ENCODE results near the gene TOP3B.

DNA sequence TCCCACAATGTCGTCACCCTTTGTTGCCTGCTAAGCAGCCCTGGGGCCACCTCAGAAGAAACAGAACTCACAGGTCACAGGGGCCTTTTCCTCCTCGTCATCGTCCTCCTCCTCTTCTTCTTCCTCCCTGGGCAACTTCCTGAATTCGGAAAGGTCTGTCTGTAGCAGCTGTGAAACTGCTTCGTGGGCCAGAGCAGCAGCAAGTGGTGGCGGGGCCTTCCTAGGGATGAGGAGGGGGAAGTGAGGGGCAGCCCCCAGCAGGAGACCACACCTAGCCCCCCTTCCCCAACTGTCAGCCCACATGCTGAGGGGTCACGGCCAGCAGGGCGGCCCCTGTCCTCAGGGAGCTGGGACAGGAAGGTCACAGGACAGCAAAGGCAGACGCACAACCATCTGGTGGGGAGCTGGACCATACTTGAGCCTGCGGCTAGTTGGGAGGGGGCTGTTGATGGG is 43.1 kb downstream of the TOP3B start:
- TF ChIP-seq EZH2phosphoT487 (conservative IDR thresholded peaks at IDR 0.05; ENCODE audit: low read length): no peak
- TF ChIP-seq, protein P1, sequence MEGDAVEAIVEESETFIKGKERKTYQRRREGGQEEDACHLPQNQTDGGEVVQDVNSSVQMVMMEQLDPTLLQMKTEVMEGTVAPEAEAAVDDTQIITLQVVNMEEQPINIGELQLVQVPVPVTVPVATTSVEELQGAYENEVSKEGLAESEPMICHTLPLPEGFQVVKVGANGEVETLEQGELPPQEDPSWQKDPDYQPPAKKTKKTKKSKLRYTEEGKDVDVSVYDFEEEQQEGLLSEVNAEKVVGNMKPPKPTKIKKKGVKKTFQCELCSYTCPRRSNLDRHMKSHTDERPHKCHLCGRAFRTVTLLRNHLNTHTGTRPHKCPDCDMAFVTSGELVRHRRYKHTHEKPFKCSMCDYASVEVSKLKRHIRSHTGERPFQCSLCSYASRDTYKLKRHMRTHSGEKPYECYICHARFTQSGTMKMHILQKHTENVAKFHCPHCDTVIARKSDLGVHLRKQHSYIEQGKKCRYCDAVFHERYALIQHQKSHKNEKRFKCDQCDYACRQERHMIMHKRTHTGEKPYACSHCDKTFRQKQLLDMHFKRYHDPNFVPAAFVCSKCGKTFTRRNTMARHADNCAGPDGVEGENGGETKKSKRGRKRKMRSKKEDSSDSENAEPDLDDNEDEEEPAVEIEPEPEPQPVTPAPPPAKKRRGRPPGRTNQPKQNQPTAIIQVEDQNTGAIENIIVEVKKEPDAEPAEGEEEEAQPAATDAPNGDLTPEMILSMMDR (IDR thresholded peaks at IDR 0.05; ENCODE audit: insufficient read depth, low read length, poor library complexity, severe bottlenecking): no peak

Measured in SU-DHL-6 (cell line).